ENCODE measurements around the gene ADCY1.

ADCY1 gene

DNA sequence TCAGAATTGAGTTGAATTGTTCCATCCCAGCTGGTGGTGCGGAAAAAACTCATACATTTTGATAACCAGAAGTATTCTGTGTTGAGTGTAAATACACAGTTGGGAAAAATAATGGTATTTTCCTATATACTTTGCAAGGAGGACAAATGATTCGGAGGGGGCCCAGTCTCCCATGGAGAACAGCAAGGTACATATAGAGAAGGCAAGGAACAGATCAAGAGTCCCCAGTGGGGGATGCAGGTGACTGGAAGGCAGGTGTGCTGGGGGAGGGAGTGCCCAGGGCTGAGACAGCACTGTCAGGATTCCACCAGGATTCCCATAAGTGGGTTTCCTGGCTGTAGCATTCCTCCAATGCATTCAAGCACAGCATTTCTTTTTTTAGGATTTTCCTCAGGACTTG, 10.8 kb upstream of the ADCY1 start:
- Histone ChIP-seq H3K27ac (no peak overlapping the region), H3K36me3 (replicated peaks) (no peaks in the 10 kb centered on the region), H3K4me3 (ENCODE audit: low read depth, low read length) (no peak overlapping the region), H3K27me3 (replicated peaks) (peaks cover 30% of the 10 kb centered on the region)
- in situ Hi-C loops (cut with HindIII; ENCODE audit: low pct_ligation_motif_present, low sequenced_read_pairs): no loop called here
- TF ChIP-seq, protein P1, sequence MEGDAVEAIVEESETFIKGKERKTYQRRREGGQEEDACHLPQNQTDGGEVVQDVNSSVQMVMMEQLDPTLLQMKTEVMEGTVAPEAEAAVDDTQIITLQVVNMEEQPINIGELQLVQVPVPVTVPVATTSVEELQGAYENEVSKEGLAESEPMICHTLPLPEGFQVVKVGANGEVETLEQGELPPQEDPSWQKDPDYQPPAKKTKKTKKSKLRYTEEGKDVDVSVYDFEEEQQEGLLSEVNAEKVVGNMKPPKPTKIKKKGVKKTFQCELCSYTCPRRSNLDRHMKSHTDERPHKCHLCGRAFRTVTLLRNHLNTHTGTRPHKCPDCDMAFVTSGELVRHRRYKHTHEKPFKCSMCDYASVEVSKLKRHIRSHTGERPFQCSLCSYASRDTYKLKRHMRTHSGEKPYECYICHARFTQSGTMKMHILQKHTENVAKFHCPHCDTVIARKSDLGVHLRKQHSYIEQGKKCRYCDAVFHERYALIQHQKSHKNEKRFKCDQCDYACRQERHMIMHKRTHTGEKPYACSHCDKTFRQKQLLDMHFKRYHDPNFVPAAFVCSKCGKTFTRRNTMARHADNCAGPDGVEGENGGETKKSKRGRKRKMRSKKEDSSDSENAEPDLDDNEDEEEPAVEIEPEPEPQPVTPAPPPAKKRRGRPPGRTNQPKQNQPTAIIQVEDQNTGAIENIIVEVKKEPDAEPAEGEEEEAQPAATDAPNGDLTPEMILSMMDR (IDR thresholded peaks at IDR 0.05; ENCODE audit: low read depth, low read length, missing control alignments): no peak
- no peak for DNase-seq

DNA sequence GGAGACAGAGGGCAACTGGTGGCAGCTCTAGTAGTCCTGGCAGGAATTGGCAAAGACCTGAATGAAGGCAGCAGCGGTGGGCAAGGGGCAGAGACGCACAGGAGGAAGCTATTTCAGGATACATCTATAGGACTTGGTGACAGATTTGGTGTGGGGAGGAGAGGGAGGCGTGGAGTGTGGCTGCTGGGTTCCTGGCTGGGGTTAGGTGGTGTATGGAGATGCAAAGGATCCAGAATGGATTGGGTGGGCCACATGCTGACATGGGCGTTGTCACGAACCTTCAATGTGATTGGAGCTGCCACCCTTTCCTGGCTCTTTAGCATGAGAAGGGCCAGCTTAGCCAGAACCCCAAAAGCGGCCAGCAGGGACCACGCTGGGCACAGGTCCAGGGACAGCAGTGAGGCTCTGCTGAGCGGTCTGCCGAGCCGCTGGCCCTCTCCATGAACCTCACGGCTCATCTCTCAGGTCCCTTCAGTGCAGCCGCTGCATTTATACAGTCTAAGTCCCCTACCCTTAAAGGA, 10.2 kb upstream of the ADCY1 start:
- H3K27ac ChIP-seq: no peak overlapping the region
- TF ChIP-seq, protein P1 (IDR thresholded peaks at IDR 0.05; ENCODE audit: low read depth, low read length, missing control alignments): no peak
- DNase-seq: no peak
- H3K4me3 ChIP-seq (ENCODE audit: low read depth, low read length): no peak overlapping the region
- in situ Hi-C loops (cut with HindIII; ENCODE audit: low pct_ligation_motif_present, low sequenced_read_pairs): no loop called here
- no peaks in the 10 kb centered on the region for H3K36me3 ChIP-seq (replicated peaks)
- peaks cover 30% of the 10 kb centered on the region for H3K27me3 ChIP-seq (replicated peaks)

DNA sequence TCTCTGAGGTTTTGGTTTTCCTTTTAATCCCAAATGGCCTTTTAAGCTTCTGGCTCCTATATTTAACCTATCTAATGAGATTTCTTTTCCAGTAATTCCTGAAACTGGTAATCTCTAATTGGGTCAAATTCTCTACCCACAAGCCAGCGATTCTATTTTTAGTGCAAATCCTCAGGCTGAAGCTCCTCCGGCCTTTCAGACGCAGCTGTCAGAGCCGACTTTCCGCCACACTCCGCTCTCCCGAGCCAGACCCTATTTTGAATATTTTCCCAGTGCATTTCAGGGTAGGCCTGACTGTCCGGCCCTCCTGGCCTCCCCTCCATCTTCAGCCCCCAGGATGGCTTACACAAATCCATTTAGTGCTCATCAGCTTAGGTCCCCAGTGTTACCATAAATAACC, 9.7 kb upstream of the ADCY1 start:
- DNase-seq: no peak
- peaks cover 30% of the 10 kb centered on the region for H3K27me3 ChIP-seq (replicated peaks)
- in situ Hi-C loops (cut with HindIII; ENCODE audit: low pct_ligation_motif_present, low sequenced_read_pairs): no loop called here
- H3K4me3 ChIP-seq (ENCODE audit: low read depth, low read length): no peak overlapping the region
- TF ChIP-seq, protein P1 (IDR thresholded peaks at IDR 0.05; ENCODE audit: low read depth, low read length, missing control alignments): no peak
- no peak overlapping the region for H3K27ac ChIP-seq
- H3K36me3 ChIP-seq (replicated peaks): no peaks in the 10 kb centered on the region

DNA sequence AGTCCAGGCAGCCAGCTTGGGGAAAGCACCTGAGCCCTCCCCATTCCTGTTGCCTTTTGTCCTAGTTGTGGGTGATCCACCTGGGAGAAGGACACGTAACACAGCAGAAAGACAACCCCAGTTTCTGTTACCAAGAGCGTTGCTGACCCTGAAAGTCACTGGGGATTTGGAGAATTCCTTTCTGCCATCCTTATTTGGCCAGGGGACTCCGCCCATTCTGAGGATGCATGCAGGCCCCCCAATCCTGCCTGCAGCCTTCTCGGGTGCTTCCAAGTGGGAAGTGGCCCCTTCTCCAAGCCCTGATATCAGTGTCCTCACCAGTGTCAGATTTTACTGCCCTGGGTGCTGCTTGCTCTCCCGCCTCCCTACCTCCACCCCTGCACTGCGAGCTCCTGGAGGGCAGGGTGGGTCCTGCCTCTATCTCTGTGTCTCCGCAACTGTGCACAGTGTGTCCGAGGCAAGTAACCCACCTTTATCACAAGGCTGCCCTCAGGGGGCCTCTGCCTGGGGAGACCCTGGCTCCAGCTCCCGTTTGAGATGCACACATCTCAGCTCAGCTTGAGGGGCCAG, 9.2 kb upstream of the ADCY1 start:
- no peak overlapping the region for H3K27ac ChIP-seq
- in situ Hi-C loops (cut with HindIII; ENCODE audit: low pct_ligation_motif_present, low sequenced_read_pairs): no loop called here
- DNase-seq: no peak
- TF ChIP-seq, protein P1 (IDR thresholded peaks at IDR 0.05; ENCODE audit: low read depth, low read length, missing control alignments): no peak
- H3K36me3 ChIP-seq (replicated peaks): no peaks in the 10 kb centered on the region
- no peak overlapping the region for H3K4me3 ChIP-seq (ENCODE audit: low read depth, low read length)
- peaks cover 30% of the 10 kb centered on the region for H3K27me3 ChIP-seq (replicated peaks)

DNA sequence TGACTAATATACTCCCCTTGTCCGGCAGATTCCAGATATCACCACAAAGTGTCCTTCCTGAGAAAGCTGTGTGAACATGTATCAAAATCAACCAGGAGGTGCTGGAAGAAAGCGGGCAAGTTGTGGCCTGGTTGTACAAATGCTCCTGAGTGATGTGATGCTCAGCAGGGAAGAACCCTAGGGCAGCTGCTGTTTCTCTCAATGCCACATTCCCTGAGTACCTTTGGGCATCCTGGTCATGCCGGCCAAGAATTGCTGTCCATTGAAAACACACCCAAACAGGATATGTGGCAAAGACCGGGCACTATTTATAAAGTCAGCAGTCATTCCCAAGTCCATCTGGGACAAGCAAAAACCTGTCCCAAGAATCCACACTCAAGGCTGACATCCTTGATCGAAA, 7.8 kb upstream of the ADCY1 start:
- in situ Hi-C loops (cut with HindIII; ENCODE audit: low pct_ligation_motif_present, low sequenced_read_pairs): no loop called here

More for the DNA sequence above, 7.8 kb upstream of the ADCY1 start:
- no peak for DNase-seq
- Histone ChIP-seq H3K4me3 (ENCODE audit: low read depth, low read length) (no peak overlapping the region), H3K36me3 (replicated peaks) (no peaks in the 10 kb centered on the region), H3K27ac (no peak overlapping the region), H3K27me3 (replicated peaks) (peaks cover 30% of the 10 kb centered on the region)
- TF ChIP-seq, protein P1 (IDR thresholded peaks at IDR 0.05; ENCODE audit: low read depth, low read length, missing control alignments): no peak
